Colon (tissue), 2 donors: ENCODE measurements around the gene SLC30A7.

ENCODE experiments used
- FAIRE-seq: peaks from 2 replicates; lab custom pipeline; 2012; peaks lifted over from hg19 to GRCh38; lab: Jason Lieb, UNC
- donor health status: control.
- donor health status: control.

SLC30A7 gene

GRCh38 chr1:100972185-100972584, 76.3 kb downstream of the SLC30A7 start:
- no peak for FAIRE-seq

GRCh38 chr1:100976936-100977335, 81.0 kb downstream of the SLC30A7 start:
- no peak for FAIRE-seq

- no peak for FAIRE-seq
Measured at GRCh38 chr1:100979631-100980030, 83.7 kb downstream of the SLC30A7 start.

- FAIRE-seq: no peak
Measured at GRCh38 chr1:100982793-100983192, 86.9 kb downstream of the SLC30A7 start.

GRCh38 chr1:100988121-100988520, 92.2 kb downstream of the SLC30A7 start:
- FAIRE-seq: no peak

- FAIRE-seq: no peak
Measured at GRCh38 chr1:100989306-100990077, 93.6 kb downstream of the SLC30A7 start.

GRCh38 chr1:100995198-100995988, 99.5 kb downstream of the SLC30A7 start:
- no peak for FAIRE-seq

GRCh38 chr1:100998426-100998825, 102.5 kb downstream of the SLC30A7 start:
- FAIRE-seq: no peak

GRCh38 chr1:101000131-101000873, 104.4 kb downstream of the SLC30A7 start:
- no peak for FAIRE-seq

GRCh38 chr1:101002551-101002950, 106.7 kb downstream of the SLC30A7 start:
- FAIRE-seq: no peak

GRCh38 chr1:101003012-101003650, 107.2 kb downstream of the SLC30A7 start:
- FAIRE-seq: no peak

GRCh38 chr1:101004061-101004460, 108.2 kb downstream of the SLC30A7 start:
- no peak for FAIRE-seq

GRCh38 chr1:101004670-101005069, 108.8 kb downstream of the SLC30A7 start:
- FAIRE-seq: no peak

- FAIRE-seq: no peak
Measured at GRCh38 chr1:101005183-101005582, 109.3 kb downstream of the SLC30A7 start.

GRCh38 chr1:101005871-101006270, 110.0 kb downstream of the SLC30A7 start:
- no peak for FAIRE-seq

GRCh38 chr1:101006553-101006952, 110.7 kb downstream of the SLC30A7 start:
- FAIRE-seq: no peak

- no peak for FAIRE-seq
Measured at GRCh38 chr1:101008229-101008834, 112.4 kb downstream of the SLC30A7 start.

GRCh38 chr1:101013776-101014175, 117.9 kb downstream of the SLC30A7 start:
- FAIRE-seq: no peak

- FAIRE-seq: no peak
Measured at GRCh38 chr1:101017448-101017847, 121.6 kb downstream of the SLC30A7 start.

- no peak for FAIRE-seq
Measured at GRCh38 chr1:101022294-101022693, 126.4 kb downstream of the SLC30A7 start.

- FAIRE-seq: no peak
Measured at GRCh38 chr1:101025283-101025656, 129.4 kb downstream of the SLC30A7 start.
